Stomach (tissue), 9 donors: ENCODE data around the gene TJP1. TPM values are rescaled to one million over a fixed set of nuclear protein-coding genes. Genes with fewer than 3 reads are reported as not detected.

ENCODE experiments used
- DNase-seq, 2 donors: peaks; one replicate each; pipeline versions ENCODE4 v3.0.0 to v3.0.0-alpha.2; 2013 to 2019
- H3K27ac ChIP-seq, 5 donors: fragments of 200-600 bp in 4 of 5; sonication (generic) in 4 of 5; one replicate each; pipeline ENCODE4 v1.5.1; 2013 to 2019; ENCODE audit warnings: mild to moderate bottlenecking in 1 of 5, moderate library complexity in 1 of 5
- H3K27me3 ChIP-seq, 3 donors: fragments of 200-600 bp; sonication (generic); one replicate each; pipeline ENCODE4 v1.5.1; 2017 to 2019; ENCODE audit warnings: mixed run types in 1 of 3
- H3K36me3 ChIP-seq, 4 donors: fragments of 200-600 bp; sonication (generic); 1 replicate in 3 of 4; 2 replicates in 1 of 4; pipeline ENCODE4 v1.5.1; 2016 to 2019
- H3K4me1 ChIP-seq, 4 donors: fragments of 200-600 bp; sonication (generic); one replicate each; pipeline ENCODE4 v1.5.1; 2016 to 2019
- H3K4me3 ChIP-seq, 4 donors: fragments of 200-600 bp; sonication (generic) in 3 of 4; one replicate each; pipeline ENCODE4 v1.5.1; 2016 to 2019; ENCODE audit warnings: mild to moderate bottlenecking in 1 of 4
- H3K9me3 ChIP-seq, 4 donors: fragments of 200-600 bp; sonication (generic); one replicate each; pipeline ENCODE4 v1.5.1; 2016 to 2019
- CTCF ChIP-seq, 7 experiments: fragments of 450-650 bp in 4 of 7; fragments of 200-600 bp in 3 of 7; sonication (generic) in 3 of 7; IDR thresholded peaks; one replicate each; pipeline ENCODE4 v1.5.1; 2016 to 2019; ENCODE audit warnings: antibody characterized with exemption in 7 of 7, control low read depth in 2 of 7, mild to moderate bottlenecking in 1 of 7
- EP300 ChIP-seq: sonication (generic); formaldehyde crosslinking; IDR thresholded peaks from one replicate; pipeline ENCODE4 v1.6.1; 2017; ENCODE audit warnings: antibody characterized with exemption
- POLR2A ChIP-seq, 4 donors: fragments of 450-650 bp; IDR thresholded peaks; one replicate each; pipeline ENCODE4 v1.6.1; 2016; ENCODE audit warnings: antibody characterized with exemption in 4 of 4, control low read depth in 2 of 4, mild to moderate bottlenecking in 1 of 4, moderate library complexity in 1 of 4
- POLR2AphosphoS5 ChIP-seq, 3 donors: sonication (generic); formaldehyde crosslinking; IDR thresholded peaks; one replicate each; pipeline ENCODE4 v1.6.1; 2016; ENCODE audit warnings: antibody characterized with exemption in 3 of 3
- WGBS, 5 donors: extraction: QIAGEN DNeasy Blood & Tissue Kit in 3 of 5; methylation state at CpG; one replicate each; pipeline versions ENCODE4 v1.1.5 to v1.1.7; 2013 to 2018; 5-methylcytosine and 5-hydroxymethylcytosine counted together
- intact Hi-C: fragments of 100-400 bp; cut with DNase I; formaldehyde crosslinking; loops from one replicate; pipeline ENCODE4 v1.15.1; 2023; ENCODE audit warnings: low total_unique reads
- polyA plus RNA-seq, 3 donors: library from polyadenylated mRNA; stranded (reverse); fragments of 200-250 nt; gene quantifications; one replicate each; pipeline ENCODE4 v1.2.3, GENCODE V29; 2013
- total RNA-seq, 5 donors: library from RNA; depleted of rRNA; stranded (reverse); fragments of >200 nt; gene quantifications; one replicate each; pipeline versions ENCODE4 v1.1.0 to v1.2.3, GENCODE V29; 2014 to 2016
- donor health status: healthy with polysubstance abuse.
- donor health status: Bipolar disorder and iron deficiency.
- donor health status: healthy.

TJP1 gene
- total and polyA plus RNA-seq, 8 donors, result 12.3 to 167 (median 70.7) TPM

GRCh38 chr15:29778382-29778781 is 43.9 kb downstream of the TJP1 start:
- no peaks in the 10 kb centered on the region for H3K9me3 ChIP-seq
- no peaks in the 10 kb centered on the region for H3K27me3 ChIP-seq
- H3K4me3 ChIP-seq, result no peak overlapping the region
- TF ChIP-seq POLR2A (IDR thresholded peaks at IDR 0.05) (no peak), EP300 (no peak), CTCF (IDR thresholded peaks at IDR 0.05) (no peak), POLR2AphosphoS5 (IDR thresholded peaks at IDR 0.05) (no peak)
- intact Hi-C loops, result no loop called here
- H3K36me3 ChIP-seq, result no peaks in the 10 kb centered on the region
- H3K27ac ChIP-seq, result no peak overlapping the region
- no peak for DNase-seq
- peaks cover 0 to 36% (median 13%) of the 10 kb centered on the region in 4 donors for H3K4me1 ChIP-seq

- TF ChIP-seq POLR2AphosphoS5 (IDR thresholded peaks at IDR 0.05) (no peak), CTCF (IDR thresholded peaks at IDR 0.05) (no peak), EP300 (no peak)
- 23 to 47% (median 35%) methylated on average over 4 of the region's 4 CpGs for WGBS, 5 donors
- DNase-seq, result peak in 1 of 2 donors; percentile 55
Measured at GRCh38 chr15:29776859-29777258, 45.4 kb downstream of the TJP1 start.

GRCh38 chr15:29774900-29775299 is 47.4 kb downstream of the TJP1 start:
- Histone ChIP-seq H3K36me3 (peaks cover 13 to 27% (median 19%) of the 10 kb centered on the region in 4 donors), H3K4me1 (peaks cover 0 to 32% (median 13%) of the 10 kb centered on the region in 4 donors), H3K4me3 (no peak overlapping the region), H3K9me3 (no peaks in the 10 kb centered on the region), H3K27ac (no peak overlapping the region), H3K27me3 (no peaks in the 10 kb centered on the region)
- intact Hi-C loops, result no loop called here
- no peak for TF ChIP-seq CTCF (IDR thresholded peaks at IDR 0.05)
- no peak for TF ChIP-seq POLR2A (IDR thresholded peaks at IDR 0.05)
- TF ChIP-seq POLR2AphosphoS5 (IDR thresholded peaks at IDR 0.05), result no peak
- no peak for TF ChIP-seq EP300
- DNase-seq, result no peak
- WGBS, 5 donors, result 72 to 85% (median 84%) methylated on average over 6 of the region's 6 CpGs

More at GRCh38 chr15:29776859-29777258, 45.4 kb downstream of the TJP1 start:
- intact Hi-C loops, result no loop called here
- Histone ChIP-seq H3K4me1 (peaks cover 0 to 36% (median 13%) of the 10 kb centered on the region in 4 donors), H3K36me3 (peaks cover 0 to 7% (median 3%) of the 10 kb centered on the region in 4 donors), H3K9me3 (no peaks in the 10 kb centered on the region), H3K27ac (no peak overlapping the region), H3K4me3 (no peak overlapping the region), H3K27me3 (no peaks in the 10 kb centered on the region)

GRCh38 chr15:29773816-29774215 is 48.5 kb downstream of the TJP1 start:
- intact Hi-C loops, result no loop called here
- no peak for TF ChIP-seq EP300
- TF ChIP-seq POLR2A (IDR thresholded peaks at IDR 0.05), result no peak
- no peak for TF ChIP-seq CTCF (IDR thresholded peaks at IDR 0.05)
- TF ChIP-seq POLR2AphosphoS5 (IDR thresholded peaks at IDR 0.05), result no peak
- WGBS, 5 donors, result 90 to 94% (median 92%) methylated on average over 1 of the region's 1 CpG
- no peak for DNase-seq
- Histone ChIP-seq H3K4me1 (peaks cover 0 to 32% (median 12%) of the 10 kb centered on the region in 4 donors), H3K27me3 (no peaks in the 10 kb centered on the region), H3K9me3 (no peaks in the 10 kb centered on the region), H3K4me3 (no peak overlapping the region), H3K27ac (no peak overlapping the region), H3K36me3 (peaks cover 20 to 38% (median 27%) of the 10 kb centered on the region in 4 donors)
